Esophagus (tissue), 2 donors: ENCODE data around the gene GP1BA. TPM values are rescaled to one million over a fixed set of nuclear protein-coding genes. Genes with fewer than 3 reads are reported as not detected.
"Not testable (repeated sequence)": the region's sequence is repeated elsewhere in the genome, so short reads cannot be mapped to it uniquely, and the experiment has no call there.

Source experiments
- H3K27ac ChIP-seq, 2 donors: one replicate each; pipeline ENCODE4 v1.5.1; 2013; ENCODE audit warnings: low read depth in 2 of 2, mild to moderate bottlenecking in 2 of 2, inconsistent platforms in 1 of 2, low read length in 1 of 2, moderate library complexity in 1 of 2
- H3K27me3 ChIP-seq, 2 donors: one replicate each; pipeline ENCODE4 v1.6.1; 2013; ENCODE audit warnings: low read length in 2 of 2, control low read depth in 1 of 2, mild to moderate bottlenecking in 1 of 2; ENCODE audit not compliant: insufficient read depth in 2 of 2, control insufficient read depth in 1 of 2
- H3K36me3 ChIP-seq, 2 donors: one replicate each; pipeline ENCODE4 v1.6.1; 2013; ENCODE audit warnings: low read length in 1 of 2; ENCODE audit not compliant: control insufficient read depth in 2 of 2, insufficient read depth in 2 of 2
- H3K4me1 ChIP-seq, 2 donors: one replicate each; pipeline ENCODE4 v1.6.1; 2013; ENCODE audit warnings: low read length in 1 of 2; ENCODE audit not compliant: control insufficient read depth in 2 of 2, insufficient read depth in 2 of 2
- H3K4me3 ChIP-seq, 2 donors: one replicate each; pipeline ENCODE4 v1.5.1; 2013; ENCODE audit warnings: low read length in 2 of 2, mild to moderate bottlenecking in 2 of 2, low read depth in 1 of 2, moderate library complexity in 1 of 2
- H3K9me3 ChIP-seq, 2 donors: one replicate each; pipeline ENCODE4 v1.6.1; 2013; ENCODE audit warnings: mild to moderate bottlenecking in 2 of 2, low read depth in 1 of 2, low read length in 1 of 2, moderate library complexity in 1 of 2; ENCODE audit not compliant: control insufficient read depth in 2 of 2, insufficient read depth in 1 of 2
- WGBS, 2 donors: extraction: QIAGEN DNeasy Blood & Tissue Kit; methylation state at CpG; one replicate each; pipeline ENCODE4 v1.1.7; 2013; 5-methylcytosine and 5-hydroxymethylcytosine counted together
- polyA plus RNA-seq, 2 donors: library from polyadenylated mRNA; stranded (reverse); fragments of 200-250 nt; gene quantifications; one replicate each; pipeline ENCODE4 v1.2.3, GENCODE V29; 2013
- donor health status: healthy with polysubstance abuse.
- donor health status: Bipolar disorder and iron deficiency.

GP1BA gene
- polyA plus RNA-seq, 2 donors, result 0.02 to 0.12 TPM

- WGBS, 2 donors, result 71 to 74% methylated on average over 8 of the region's 8 CpGs
- H3K27me3 ChIP-seq, result no peaks in the 10 kb centered on the region
- H3K36me3 ChIP-seq, result no peaks in the 10 kb centered on the region
- H3K4me3 ChIP-seq, result no peak overlapping the region
- H3K4me1 ChIP-seq, result no peaks in the 10 kb centered on the region
- no peak overlapping the region for H3K27ac ChIP-seq
- no peaks in the 10 kb centered on the region for H3K9me3 ChIP-seq
Observed at GRCh38 chr17:4919511-4920047, 12.5 kb upstream of the GP1BA start.

DNA sequence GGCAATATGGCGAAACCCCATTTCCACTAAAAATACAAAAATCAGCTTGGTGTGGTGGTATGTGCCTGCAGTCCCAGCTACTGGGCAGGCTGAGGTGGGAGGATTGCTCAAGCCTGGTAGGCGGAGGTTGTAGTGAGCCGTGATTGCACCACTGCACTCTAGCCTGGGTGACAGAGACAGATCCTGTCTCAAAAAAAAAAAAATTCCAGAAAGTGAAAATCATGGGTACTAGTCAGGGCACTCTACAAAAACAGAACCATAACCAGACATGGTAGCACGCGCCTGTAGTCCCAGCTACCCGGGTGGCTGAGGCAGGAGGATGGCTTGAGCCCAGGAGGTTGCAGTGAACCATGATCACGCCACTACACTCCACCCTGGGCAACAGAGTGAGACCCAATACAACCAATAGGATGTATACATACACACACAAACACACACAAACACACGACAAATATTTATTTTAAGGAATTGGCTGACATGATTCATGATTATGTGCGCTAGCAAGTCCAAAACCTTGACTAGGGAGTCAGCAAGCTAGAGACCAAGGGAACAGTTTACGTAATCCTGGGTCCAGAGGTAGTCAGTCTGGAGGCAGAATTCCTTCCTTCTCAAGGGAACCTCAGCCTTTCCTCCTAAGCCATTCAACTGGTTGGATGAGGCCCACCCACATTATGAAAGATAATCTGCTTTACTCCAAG lies 11.6 kb upstream of the GP1BA start:
- Histone ChIP-seq H3K27ac (peak overlapping the region in 1 of 2 donors; percentile 55), H3K9me3 (no peaks in the 10 kb centered on the region), H3K4me1 (no peaks in the 10 kb centered on the region), H3K36me3 (no peaks in the 10 kb centered on the region), H3K27me3 (no peaks in the 10 kb centered on the region), H3K4me3 (no peak overlapping the region)
- 70 to 79% methylated on average over 10 of the region's 10 CpGs for WGBS, 2 donors

- Histone ChIP-seq H3K4me3 (no peak overlapping the region), H3K27me3 (no peaks in the 10 kb centered on the region), H3K9me3 (no peaks in the 10 kb centered on the region), H3K36me3 (no peaks in the 10 kb centered on the region), H3K27ac (no peak overlapping the region), H3K4me1 (no peaks in the 10 kb centered on the region)
- 93 to 94% methylated on average over 4 of the region's 4 CpGs for WGBS, 2 donors
Observed at GRCh38 chr17:4921320-4921719, 10.8 kb upstream of the GP1BA start.

DNA sequence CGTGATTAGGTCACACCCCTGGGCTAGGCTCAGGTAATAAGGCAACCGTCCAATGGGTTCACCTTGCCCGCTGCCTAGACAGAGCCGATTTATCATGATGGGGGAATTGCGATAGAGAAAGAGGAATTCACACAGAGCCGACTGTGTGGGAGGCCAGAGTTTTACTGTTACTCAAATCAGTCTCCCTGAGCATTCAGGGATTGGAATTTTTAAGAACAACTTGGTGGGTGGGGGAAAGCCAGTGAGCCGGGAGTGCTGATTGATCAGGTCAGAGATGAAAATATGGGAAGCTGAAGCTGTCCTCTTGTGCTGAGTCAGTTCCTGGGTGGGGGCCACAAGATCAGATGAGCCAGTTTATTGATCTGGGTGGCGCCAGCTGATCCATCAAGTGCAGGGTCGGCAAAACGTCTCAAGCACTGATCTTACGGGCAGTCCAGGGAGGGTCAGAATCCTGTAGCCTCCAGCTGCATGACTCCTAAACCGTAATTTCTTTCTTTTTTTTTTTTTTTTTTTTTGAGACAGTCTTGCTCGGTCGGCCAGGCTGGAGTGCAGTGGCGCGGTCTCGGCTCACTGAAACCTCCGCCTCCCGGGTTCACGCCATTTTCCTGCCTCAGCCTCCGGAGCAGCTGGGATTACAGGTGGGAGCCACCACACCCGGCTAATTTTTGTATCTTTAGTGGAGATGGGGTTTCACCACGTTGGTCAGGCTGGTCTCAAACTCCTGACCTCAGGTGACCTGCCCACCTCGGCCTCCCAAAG lies 5.3 kb upstream of the GP1BA start:
- WGBS, 2 donors, result 82 to 87% methylated on average over 24 of the region's 24 CpGs

DNA sequence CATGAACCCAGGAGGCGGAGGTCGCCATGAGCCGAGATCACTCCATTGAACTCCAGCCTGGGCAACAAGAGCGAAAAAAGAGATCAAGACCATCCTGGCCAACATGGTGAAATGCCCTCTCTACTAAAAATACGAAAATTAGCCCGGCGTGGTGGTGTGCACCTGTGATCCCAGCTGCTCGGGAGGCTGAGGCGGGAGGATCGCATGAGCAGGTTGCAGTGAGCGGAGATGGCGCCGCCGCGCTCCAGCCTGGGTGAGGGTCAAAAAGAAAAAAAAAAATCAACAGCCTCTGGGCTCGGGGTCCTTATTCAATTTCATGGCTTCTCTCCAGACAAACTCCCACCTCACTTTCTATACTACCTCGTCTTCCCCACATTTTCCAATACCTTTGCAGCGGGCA lies 3.2 kb upstream of the GP1BA start:
- WGBS, 2 donors, result 98% methylated on average over 18 of the region's 18 CpGs
- Histone ChIP-seq H3K9me3 (no peaks in the 10 kb centered on the region), H3K36me3 (no peaks in the 10 kb centered on the region), H3K27ac (no peak overlapping the region), H3K4me1 (no peaks in the 10 kb centered on the region), H3K4me3 (no peak overlapping the region), H3K27me3 (no peaks in the 10 kb centered on the region)

More for the DNA sequence above, 5.3 kb upstream of the GP1BA start:
- H3K36me3 ChIP-seq, H3K27me3 ChIP-seq, H3K27ac ChIP-seq, H3K4me3 ChIP-seq, H3K4me1 ChIP-seq, H3K9me3 ChIP-seq: not testable (repeated sequence)

- Histone ChIP-seq H3K27ac (no peak overlapping the region), H3K9me3 (no peaks in the 10 kb centered on the region), H3K4me3 (no peak overlapping the region), H3K4me1 (no peaks in the 10 kb centered on the region), H3K36me3 (peaks cover 0 to 14% of the 10 kb centered on the region in 2 donors), H3K27me3 (no peaks in the 10 kb centered on the region)
- 87 to 92% methylated on average over 12 of the region's 12 CpGs for WGBS, 2 donors
Observed at GRCh38 chr17:4932756-4933155, 679 bp downstream of the GP1BA start.

- peaks cover 0 to 21% of the 10 kb centered on the region in 2 donors for H3K36me3 ChIP-seq
- H3K27ac ChIP-seq, result no peak overlapping the region
- WGBS, 2 donors, result 78 to 81% methylated on average over 10 to 16 of the region's 16 CpGs
- no peaks in the 10 kb centered on the region for H3K27me3 ChIP-seq
- H3K9me3 ChIP-seq, result no peaks in the 10 kb centered on the region
- no peak overlapping the region for H3K4me3 ChIP-seq
- H3K4me1 ChIP-seq, result peaks cover under 1 to 1% of the 10 kb centered on the region in 2 donors
Observed at GRCh38 chr17:4933646-4934045, 1.6 kb downstream of the GP1BA start.

DNA sequence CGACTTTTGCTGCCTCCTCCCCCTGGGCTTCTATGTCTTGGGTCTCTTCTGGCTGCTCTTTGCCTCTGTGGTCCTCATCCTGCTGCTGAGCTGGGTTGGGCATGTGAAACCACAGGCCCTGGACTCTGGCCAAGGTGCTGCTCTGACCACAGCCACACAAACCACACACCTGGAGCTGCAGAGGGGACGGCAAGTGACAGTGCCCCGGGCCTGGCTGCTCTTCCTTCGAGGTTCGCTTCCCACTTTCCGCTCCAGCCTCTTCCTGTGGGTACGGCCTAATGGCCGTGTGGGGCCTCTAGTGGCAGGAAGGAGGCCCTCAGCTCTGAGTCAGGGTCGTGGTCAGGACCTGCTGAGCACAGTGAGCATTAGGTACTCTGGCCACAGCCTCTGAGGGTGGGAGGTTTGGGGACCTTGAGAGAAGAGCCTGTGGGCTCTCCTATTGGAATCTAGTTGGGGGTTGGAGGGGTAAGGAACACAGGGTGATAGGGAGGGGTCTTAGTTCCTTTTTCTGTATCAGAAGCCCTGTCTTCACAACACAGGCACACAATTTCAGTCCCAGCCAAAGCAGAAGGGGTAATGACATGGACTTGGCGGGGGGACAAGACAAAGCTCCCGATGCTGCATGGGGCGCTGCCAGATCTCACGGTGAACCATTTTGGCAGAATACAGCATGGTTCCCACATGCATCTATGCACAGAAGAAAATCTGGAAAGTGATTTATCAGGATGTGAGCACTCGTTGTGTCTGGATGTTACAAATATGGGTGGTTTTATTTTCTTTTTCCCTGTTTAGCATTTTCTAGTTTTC lies 2.3 kb downstream of the GP1BA start:
- 33% methylated on average over 13 to 14 of the region's 14 CpGs for WGBS, 2 donors
- peaks cover 6% of the 10 kb centered on the region in 2 donors for H3K4me1 ChIP-seq
- H3K4me3 ChIP-seq, result no peak overlapping the region
- H3K27me3 ChIP-seq, result no peaks in the 10 kb centered on the region
- H3K36me3 ChIP-seq, result peaks cover 0 to 21% of the 10 kb centered on the region in 2 donors
- H3K9me3 ChIP-seq, result no peaks in the 10 kb centered on the region
- H3K27ac ChIP-seq, result no peak overlapping the region

- Histone ChIP-seq H3K27ac (no peak overlapping the region), H3K4me3 (no peak overlapping the region), H3K9me3 (no peaks in the 10 kb centered on the region), H3K4me1 (peaks cover 6% of the 10 kb centered on the region in 2 donors), H3K27me3 (no peaks in the 10 kb centered on the region), H3K36me3 (peaks cover 0 to 21% of the 10 kb centered on the region in 2 donors)
Observed at GRCh38 chr17:4935650-4936049, 3.6 kb downstream of the GP1BA start.
